Osteocyte (in vitro differentiated cells): Measurements from ENCODE around the gene BTBD18. TPM values are rescaled to one million over a fixed set of nuclear protein-coding genes. Genes with fewer than 3 reads are reported as not detected.

Source experiments
- DNase-seq: peaks from one replicate; pipeline ENCODE4 v3.0.0; 2021; ENCODE audit warnings: mixed read lengths; ENCODE audit not compliant: unreplicated experiment; ENCODE audit errors: extremely low spot score
- H3K27ac Mint-ChIP-seq: one replicate; pipeline ENCODE4 v1.8.0; 2021; ENCODE audit warnings: mild to moderate bottlenecking, mixed read lengths; ENCODE audit not compliant: unreplicated experiment
- H3K27me3 Mint-ChIP-seq: one replicate; pipeline ENCODE4 v1.8.0; 2021; ENCODE audit warnings: mixed read lengths; ENCODE audit not compliant: unreplicated experiment
- H3K36me3 Mint-ChIP-seq: one replicate; pipeline ENCODE4 v1.8.0; 2021; ENCODE audit warnings: mixed read lengths; ENCODE audit not compliant: unreplicated experiment
- H3K4me1 Mint-ChIP-seq: one replicate; pipeline ENCODE4 v1.8.0; 2021; ENCODE audit warnings: mixed read lengths; ENCODE audit not compliant: unreplicated experiment
- H3K4me3 Mint-ChIP-seq: one replicate; pipeline ENCODE4 v1.8.0; 2021; ENCODE audit warnings: mild to moderate bottlenecking, moderate library complexity, mixed read lengths; ENCODE audit not compliant: unreplicated experiment
- H3K9me3 Mint-ChIP-seq: one replicate; pipeline ENCODE4 v1.8.0; 2021; ENCODE audit warnings: mixed read lengths; ENCODE audit not compliant: unreplicated experiment
- total RNA-seq: library from RNA; stranded (reverse); gene quantifications from 2 replicates; pipeline ENCODE4 v1.2.1, GENCODE V29; 2021
- TF ChIP-seq, protein P1 (sequence below): fragments of 200-600 bp; sonication (generic); IDR thresholded peaks from 2 replicates; pipeline ENCODE4 v1.5.0; 2021; ENCODE audit warnings: antibody characterized with exemption, mild to moderate bottlenecking, moderate library complexity

Gene BTBD18
- total RNA-seq, 1 donor from 2014 or later, result not detected

DNA sequence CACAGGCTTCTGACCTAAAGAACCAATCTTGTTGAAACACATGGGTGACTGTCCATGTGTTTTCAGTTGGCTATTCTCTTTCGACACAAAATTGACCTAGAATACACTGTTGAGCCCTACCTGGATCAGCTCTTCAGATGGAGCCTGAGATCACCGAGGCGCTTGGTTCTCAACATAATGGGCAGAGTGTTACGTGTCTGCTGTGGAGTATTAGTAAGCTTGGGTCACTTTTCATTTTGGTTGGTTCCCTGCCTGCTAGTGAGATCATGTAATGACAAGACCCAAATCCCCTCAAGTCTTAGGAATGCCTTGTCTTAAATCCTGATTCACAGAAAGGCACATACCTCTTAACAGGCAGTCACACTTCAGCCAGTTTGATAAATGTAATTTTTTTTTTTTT, 48.3 kb downstream of the BTBD18 start:
- Mint-ChIP-seq H3K36me3 (peaks cover 44% of the 10 kb centered on the region), H3K27ac (no peak overlapping the region), H3K4me3 (no peak overlapping the region), H3K9me3 (no peaks in the 10 kb centered on the region), H3K4me1 (peaks cover 3% of the 10 kb centered on the region), H3K27me3 (no peaks in the 10 kb centered on the region)
- TF ChIP-seq, protein P1, sequence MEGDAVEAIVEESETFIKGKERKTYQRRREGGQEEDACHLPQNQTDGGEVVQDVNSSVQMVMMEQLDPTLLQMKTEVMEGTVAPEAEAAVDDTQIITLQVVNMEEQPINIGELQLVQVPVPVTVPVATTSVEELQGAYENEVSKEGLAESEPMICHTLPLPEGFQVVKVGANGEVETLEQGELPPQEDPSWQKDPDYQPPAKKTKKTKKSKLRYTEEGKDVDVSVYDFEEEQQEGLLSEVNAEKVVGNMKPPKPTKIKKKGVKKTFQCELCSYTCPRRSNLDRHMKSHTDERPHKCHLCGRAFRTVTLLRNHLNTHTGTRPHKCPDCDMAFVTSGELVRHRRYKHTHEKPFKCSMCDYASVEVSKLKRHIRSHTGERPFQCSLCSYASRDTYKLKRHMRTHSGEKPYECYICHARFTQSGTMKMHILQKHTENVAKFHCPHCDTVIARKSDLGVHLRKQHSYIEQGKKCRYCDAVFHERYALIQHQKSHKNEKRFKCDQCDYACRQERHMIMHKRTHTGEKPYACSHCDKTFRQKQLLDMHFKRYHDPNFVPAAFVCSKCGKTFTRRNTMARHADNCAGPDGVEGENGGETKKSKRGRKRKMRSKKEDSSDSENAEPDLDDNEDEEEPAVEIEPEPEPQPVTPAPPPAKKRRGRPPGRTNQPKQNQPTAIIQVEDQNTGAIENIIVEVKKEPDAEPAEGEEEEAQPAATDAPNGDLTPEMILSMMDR, result no peak
- DNase-seq, result no peak

DNA sequence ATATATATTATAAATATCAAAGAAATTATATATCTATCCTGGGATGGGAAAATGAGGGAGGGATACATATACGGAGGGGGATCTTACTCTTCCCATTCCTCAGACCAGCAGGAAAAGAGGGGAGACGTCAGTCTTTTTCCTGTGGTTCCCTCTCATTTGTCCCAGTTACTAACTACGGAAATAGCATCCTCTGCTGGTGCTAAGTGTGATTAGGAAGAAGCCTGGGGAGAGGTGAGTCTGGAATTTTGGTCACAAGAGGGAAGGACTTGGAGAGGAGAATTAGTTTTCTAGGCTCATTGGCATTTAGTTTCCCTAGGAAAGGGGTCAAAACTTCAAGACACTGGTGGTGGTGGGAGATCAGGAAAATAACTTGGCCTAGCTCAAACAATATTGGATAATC, 51.2 kb downstream of the BTBD18 start:
- H3K27ac Mint-ChIP-seq, result no peak overlapping the region
- DNase-seq, result no peak
- H3K4me1 Mint-ChIP-seq, result no peaks in the 10 kb centered on the region
- TF ChIP-seq, protein P1, result no peak
- peaks cover 54% of the 10 kb centered on the region for H3K36me3 Mint-ChIP-seq
- no peaks in the 10 kb centered on the region for H3K27me3 Mint-ChIP-seq
- no peak overlapping the region for H3K4me3 Mint-ChIP-seq
- H3K9me3 Mint-ChIP-seq, result no peaks in the 10 kb centered on the region

DNA sequence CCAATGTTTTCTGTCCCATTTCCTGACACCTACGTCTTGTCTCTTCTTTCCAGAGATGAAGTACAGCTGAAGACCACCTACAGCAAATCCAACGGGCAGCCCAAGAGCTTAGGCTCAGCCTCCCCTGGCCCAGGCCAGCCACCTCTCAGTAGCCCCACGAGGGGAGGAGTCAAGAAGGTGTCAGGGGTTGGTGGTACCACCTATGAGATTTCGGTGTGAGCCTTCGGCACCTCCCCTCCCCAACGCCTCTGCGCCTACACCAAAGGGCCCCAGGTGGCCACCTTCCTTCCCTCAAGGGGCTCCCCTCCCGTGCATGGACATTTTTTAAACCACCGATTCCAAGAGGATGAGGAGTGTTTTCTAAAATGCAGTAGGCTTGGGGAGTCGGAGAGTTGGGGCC, 51.8 kb downstream of the BTBD18 start:
- no peak for DNase-seq
- H3K36me3 Mint-ChIP-seq, result peaks cover 57% of the 10 kb centered on the region
- no peak overlapping the region for H3K27ac Mint-ChIP-seq
- no peaks in the 10 kb centered on the region for H3K4me1 Mint-ChIP-seq
- no peaks in the 10 kb centered on the region for H3K27me3 Mint-ChIP-seq
- no peak overlapping the region for H3K4me3 Mint-ChIP-seq
- TF ChIP-seq, protein P1, result no peak
- no peaks in the 10 kb centered on the region for H3K9me3 Mint-ChIP-seq

DNA sequence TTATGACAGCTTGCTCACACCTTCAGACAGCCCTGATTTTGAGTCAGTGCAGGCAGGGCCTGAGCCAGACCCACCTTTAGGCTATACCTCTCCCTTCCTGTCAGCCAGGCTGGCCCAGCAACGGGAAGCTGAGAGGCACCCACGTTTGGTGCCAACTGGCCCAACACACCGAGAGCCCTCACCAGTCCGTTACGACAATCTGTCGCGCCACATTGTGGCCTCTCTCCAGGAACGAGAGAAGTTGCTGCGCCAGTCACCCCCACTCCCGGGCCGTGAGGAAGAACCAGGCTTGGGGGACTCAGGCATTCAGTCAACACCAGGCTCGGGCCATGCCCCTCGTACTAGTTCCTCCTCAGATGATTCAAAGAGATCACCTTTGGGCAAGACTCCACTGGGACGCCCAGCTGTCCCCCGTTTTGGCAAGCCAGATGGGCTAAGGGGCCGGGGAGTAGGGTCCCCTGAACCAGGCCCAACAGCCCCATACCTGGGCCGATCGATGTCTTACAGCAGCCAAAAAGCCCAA, 52.7 kb downstream of the BTBD18 start:
- H3K4me1 Mint-ChIP-seq, result no peaks in the 10 kb centered on the region
- TF ChIP-seq, protein P1, result no peak

More for the DNA sequence above, 52.7 kb downstream of the BTBD18 start:
- no peaks in the 10 kb centered on the region for H3K9me3 Mint-ChIP-seq
- no peak for DNase-seq
- no peaks in the 10 kb centered on the region for H3K27me3 Mint-ChIP-seq
- peaks cover 49% of the 10 kb centered on the region for H3K36me3 Mint-ChIP-seq
- no peak overlapping the region for H3K4me3 Mint-ChIP-seq
- H3K27ac Mint-ChIP-seq, result no peak overlapping the region

Other genes with a start within 250 kb of the BTBD18 start
- 14.3 and 16.2 TPM in 2 replicates for gene SLC43A1, start 236.1 kb downstream of the BTBD18 start, total RNA-seq
- 47.3 and 54.5 TPM in 2 replicates for gene TIMM10, start 221.1 kb downstream of the BTBD18 start, total RNA-seq
- not detected in 2 replicates for gene SMTNL1, start 214.2 kb downstream of the BTBD18 start, total RNA-seq
- 58.9 and 62.5 TPM in 2 replicates for gene UBE2L6, start 184.1 kb downstream of the BTBD18 start, total RNA-seq
- 19.9 and 21.9 TPM in 2 replicates for gene SERPING1, start 154.1 kb downstream of the BTBD18 start, total RNA-seq
- gene YPEL4, start 101.9 kb downstream of the BTBD18 start, total RNA-seq, result 0.24 and 0.35 TPM in 2 replicates
- 12.6 and 14.4 TPM in 2 replicates for gene CLP1, start 94.1 kb downstream of the BTBD18 start, total RNA-seq
- 60.5 and 78.0 TPM in 2 replicates for gene ZDHHC5, start 83.7 kb downstream of the BTBD18 start, total RNA-seq
- gene MED19, start 39.6 kb downstream of the BTBD18 start, total RNA-seq, result 18.5 and 20.4 TPM in 2 replicates
- gene TMX2, start 39.2 kb downstream of the BTBD18 start, total RNA-seq, result 61.9 and 62.2 TPM in 2 replicates
- 103 and 122 TPM in 2 replicates for gene SELENOH, start 10.3 kb downstream of the BTBD18 start, total RNA-seq
- 181 and 183 TPM in 2 replicates for gene CTNND1, start 10.0 kb upstream of the BTBD18 start, total RNA-seq